SK-N-SH (cell line): ENCODE results near the gene MRPS2. TPM values are rescaled to one million over a fixed set of nuclear protein-coding genes. Genes with fewer than 3 reads are reported as not detected.
A peak's percentile ranks its signal among the peaks of the same experiment; 100 is the strongest.

Experiments used
- CTCF ChIA-PET: fragments of 300-600, 350-600 bp; formaldehyde crosslinking; extraction: SDS; loops from one replicate; lab custom pipeline; 2021; lab: Yijun Ruan, JAX
- POLR2A ChIA-PET: fragments of 350-600 bp; sonication (Branson Sonifier 250); formaldehyde crosslinking; extraction: SDS; loops from one replicate; lab custom pipeline; 2020; ENCODE audit warnings: antibody characterized with exemption, inconsistent platforms; lab: Yijun Ruan, JAX
- DNase-seq: peaks from one replicate; pipeline ENCODE4 v3.0.0; 2012
- H2AFZ ChIP-seq: fragments of 200-600 bp; sonication (generic); 2 replicates; pipeline ENCODE4 v1.8.1; 2016; ENCODE audit warnings: antibody characterized with exemption, mild to moderate bottlenecking, low read depth
- H3F3A ChIP-seq: fragments of 200-600 bp; sonication (generic); replicated peaks from 2 replicates; pipeline ENCODE3; 2016; ENCODE audit warnings: antibody characterized with exemption, mild to moderate bottlenecking; ENCODE audit not compliant: insufficient read depth
- H3K27ac ChIP-seq, 2 experiments: fragments of 200-500 bp in 1 of 2; fragments of 200-600 bp in 1 of 2; sonication (Bioruptor generic) in 1 of 2; sonication (generic), shearing (Covaris generic) in 1 of 2; 2 replicates each; pipeline versions ENCODE4 v1.5.1 to v1.6.1; 2014 to 2016; ENCODE audit warnings: low read depth in 2 of 2, inconsistent platforms in 1 of 2, low read length in 1 of 2, mild to moderate bottlenecking in 1 of 2, mixed read lengths in 1 of 2
- H3K27me3 ChIP-seq: fragments of 200-600 bp; sonication (generic), shearing (Covaris generic); 2 replicates; pipeline ENCODE4 v1.6.1; 2016; ENCODE audit warnings: mixed run types; ENCODE audit not compliant: insufficient read depth
- H3K36me3 ChIP-seq, 2 experiments: fragments of 200-500 bp in 1 of 2; fragments of 200-600 bp in 1 of 2; sonication (Bioruptor generic) in 1 of 2; sonication (generic) in 1 of 2; replicated peaks in 1 of 2; 2 replicates each; pipeline versions ENCODE3 to v1.5.1; 2014 to 2016; ENCODE audit warnings: low read length in 1 of 2, mild to moderate bottlenecking in 1 of 2; ENCODE audit not compliant: insufficient read depth in 2 of 2, control insufficient read depth in 1 of 2
- H3K4me1 ChIP-seq, 2 experiments: fragments of 200-500 bp in 1 of 2; fragments of 200-600 bp in 1 of 2; sonication (Bioruptor generic) in 1 of 2; sonication (generic), shearing (Covaris generic) in 1 of 2; 2 replicates each; pipeline versions ENCODE4 v1.5.1 to v1.6.1; 2014 to 2016; ENCODE audit warnings: low read depth in 1 of 2, low read length in 1 of 2, mixed run types in 1 of 2; ENCODE audit not compliant: insufficient read depth in 2 of 2, control insufficient read depth in 1 of 2
- H3K4me2 ChIP-seq: fragments of 200-600 bp; sonication (generic), shearing (Covaris generic); 2 replicates; pipeline ENCODE4 v1.6.1; 2017; ENCODE audit warnings: mixed run types
- H3K4me3 ChIP-seq, 2 experiments: fragments of 200-500 bp in 1 of 2; fragments of 200-600 bp in 1 of 2; sonication (Bioruptor generic) in 1 of 2; sonication (generic), shearing (Covaris generic) in 1 of 2; 2 replicates each; pipeline versions ENCODE4 v1.5.1 to v1.8.1; 2014 to 2016; ENCODE audit warnings: low read depth in 2 of 2, inconsistent platforms in 1 of 2, low read length in 1 of 2, mild to moderate bottlenecking in 1 of 2, mixed read lengths in 1 of 2, moderate library complexity in 1 of 2
- H3K79me2 ChIP-seq: fragments of 200-600 bp; sonication (generic); 2 replicates; pipeline ENCODE4 v1.8.1; 2017; ENCODE audit warnings: mild to moderate bottlenecking; ENCODE audit not compliant: insufficient read depth
- H3K9ac ChIP-seq: fragments of 200-600 bp; sonication (generic); 2 replicates; pipeline ENCODE4 v1.6.1; 2017; ENCODE audit warnings: mixed run types
- H3K9me2 ChIP-seq: fragments of 200-600 bp; sonication (generic); 2 replicates; pipeline ENCODE4 v1.6.1; 2017; ENCODE audit warnings: mixed run types
- H3K9me3 ChIP-seq: fragments of 200-600 bp; sonication (generic); 2 replicates; pipeline ENCODE4 v1.6.1; 2017; ENCODE audit warnings: mixed run types, mild to moderate bottlenecking, moderate library complexity
- H4K20me1 ChIP-seq: fragments of 200-600 bp; sonication (generic); 2 replicates; pipeline ENCODE4 v1.6.1; 2017; ENCODE audit warnings: mild to moderate bottlenecking, mixed run types; ENCODE audit not compliant: insufficient read depth
- CHD2 ChIP-seq: fragments of 150-350 bp; IDR thresholded peaks from 2 replicates; pipeline ENCODE4 v1.6.1; 2018; ENCODE audit warnings: low read length; ENCODE audit not compliant: partially characterized antibody
- EP300 ChIP-seq, 2 experiments: IDR thresholded peaks; 2 replicates each; pipeline versions ENCODE4 v1.4.0 to v1.6.1; 2012; ENCODE audit warnings: borderline replicate concordance in 1 of 2, low read depth in 1 of 2, low read length in 1 of 2
- EZH2phosphoT487 ChIP-seq: fragments of 200-600 bp; sonication (generic); IDR thresholded peaks from 2 replicates; pipeline ENCODE4 v1.6.1; 2017; ENCODE audit warnings: low read depth, mixed run types, mild to moderate bottlenecking, antibody characterized with exemption, moderate library complexity, borderline replicate concordance
- FOSL2 ChIP-seq: IDR thresholded peaks from 2 replicates; pipeline ENCODE4 v1.4.0; 2012; ENCODE audit warnings: low read depth, mild to moderate bottlenecking, moderate library complexity, borderline replicate concordance
- GATA2 ChIP-seq: sonication (generic); formaldehyde crosslinking; IDR thresholded peaks from 2 replicates; pipeline ENCODE4 v1.5.0; 2020; ENCODE audit warnings: mild to moderate bottlenecking, missing genetic modification reagents
- IRF3 ChIP-seq: fragments of 150-350 bp; IDR thresholded peaks from 2 replicates; pipeline ENCODE4 v1.6.1; 2016; ENCODE audit warnings: mild to moderate bottlenecking, low read depth, low read length
- MXI1 ChIP-seq: IDR thresholded peaks from 2 replicates; pipeline ENCODE4 v1.6.1; 2012; ENCODE audit warnings: mild to moderate bottlenecking, low read depth, low read length, improper control_type of control experiment
- NRF1 ChIP-seq: IDR thresholded peaks from 2 replicates; pipeline ENCODE4 v1.6.1; 2012; ENCODE audit warnings: low read depth, mild to moderate bottlenecking, low read length
- RAD21 ChIP-seq: IDR thresholded peaks from 2 replicates; pipeline ENCODE4 v1.6.1; 2012; ENCODE audit warnings: mild to moderate bottlenecking, low read length
- SIN3A ChIP-seq: IDR thresholded peaks from 2 replicates; pipeline ENCODE4 v1.6.1; 2012; ENCODE audit warnings: low read depth, mild to moderate bottlenecking, low read length, moderate library complexity, borderline replicate concordance
- SMC3 ChIP-seq: IDR thresholded peaks from 2 replicates; pipeline ENCODE4 v1.6.1; 2012; ENCODE audit warnings: low read depth, low read length, improper control_type of control experiment
- TCF12 ChIP-seq: IDR thresholded peaks from 2 replicates; pipeline ENCODE4 v1.4.0; 2012
- YY1 ChIP-seq: IDR thresholded peaks from 2 replicates; pipeline ENCODE4 v1.4.0; 2012; ENCODE audit warnings: low read depth, mild to moderate bottlenecking
- ZBTB33 ChIP-seq: IDR thresholded peaks from 2 replicates; pipeline ENCODE4 v1.4.0; 2012; ENCODE audit warnings: low read depth, borderline replicate concordance
- WGBS: methylation state at CpG from one replicate; pipeline ENCODE4 v1.1.6; 2017; ENCODE audit warnings: low lambda C conversion rate; 5-methylcytosine and 5-hydroxymethylcytosine counted together
- polyA plus RNA-seq, 3 experiments: library from polyadenylated mRNA; depleted of rRNA; stranded (reverse); fragments of >200 nt; gene quantifications; 2 replicates each; pipeline ENCODE4 v1.2.3, GENCODE V29; 2012

MRPS2 gene
- polyA plus RNA-seq, 1 of the 3 experiments (the other 2 are of a cell fraction) = 113 TPM

GRCh38 chr9:135468854-135469521, 31.5 kb upstream of the MRPS2 start:
- Histone ChIP-seq H3K9me2 (no peaks in the 10 kb centered on the region), H3K9ac (no peak overlapping the region), H3K36me3 (no peaks in the 10 kb centered on the region), H2AFZ (peak overlapping the region; percentile 59; the same call in 1 of the 2 replicates), H3K27ac (peak overlapping the region in 1 of 2 experiments; percentile 56; a peak in 2 of 4 replicates), H3K27me3 (no peaks in the 10 kb centered on the region), H3K4me2 (peak overlapping the region; percentile 60; the same call in 1 of the 2 replicates), H3K9me3 (no peaks in the 10 kb centered on the region), H4K20me1 (no peaks in the 10 kb centered on the region), H3K4me3 (no peak overlapping the region; a peak in 1 of 4 replicates), H3K79me2 (no peaks in the 10 kb centered on the region), H3F3A (no peaks in the 10 kb centered on the region), H3K4me1 (peaks cover 0 to 10% of the 10 kb centered on the region in 2 experiments; a peak in 1 of 4 replicates)
- WGBS = 44% methylated on average over 10 of the region's 16 CpGs
- ChIA-PET POLR2A (no interaction called here), CTCF (interaction anchor here (1.0 kb wide), 1 partner anchor 54 kb away, joined by 3 read pairs; no protein-coding TSS in a partner anchor)
- peak; percentile 57 for DNase-seq
- TF ChIP-seq SIN3A (no peak), FOSL2 (peak; percentile 4; the same call in 1 of the 2 replicates), NRF1 (no peak), GATA2 (CRISPR knock-in tag) (peak; percentile 76), SMC3 (no peak), EP300 (IDR thresholded peaks at IDR 0.05; ENCODE audit: borderline replicate concordance in 1 of 2, low read depth in 1 of 2, low read length in 1 of 2) (peak in 1 of 2 experiments; percentile 25; a peak in 1 of 4 replicates), MXI1 (no peak), TCF12 (no peak)

- Histone ChIP-seq H3K79me2 (0 out of 2 replicates have a peak, but pooled peaks cover under 1% of the 10 kb centered on the region), H3K9ac (no peak overlapping the region), H3K9me2 (no peaks in the 10 kb centered on the region), H3F3A (no peaks in the 10 kb centered on the region), H2AFZ (no peak overlapping the region), H3K9me3 (no peaks in the 10 kb centered on the region), H3K4me3 (no peak overlapping the region), H4K20me1 (no peaks in the 10 kb centered on the region), H3K27ac (no peak overlapping the region), H3K4me1 (peaks cover 0 to 10% of the 10 kb centered on the region in 2 experiments; a peak in 1 of 4 replicates), H3K36me3 (no peaks in the 10 kb centered on the region), H3K27me3 (no peaks in the 10 kb centered on the region), H3K4me2 (no peak overlapping the region)
- ChIA-PET CTCF (interaction anchor here (1.0 to 1.6 kb wide), 6 partner anchors 15 to 1301 kb away, joined by 3 to 7 read pairs (median 4); no protein-coding TSS in a partner anchor), POLR2A (interaction anchor here (0.6 kb wide), 1 partner anchor 380 kb away, joined by 3 read pairs; no protein-coding TSS in a partner anchor)
- no peak for DNase-seq
- 90% methylated on average over 20 of the region's 23 CpGs for WGBS
- TF ChIP-seq EZH2phosphoT487 = no peak
- TF ChIP-seq YY1 = no peak
- TF ChIP-seq SMC3 = no peak
- TF ChIP-seq EP300 (IDR thresholded peaks at IDR 0.05; ENCODE audit: borderline replicate concordance in 1 of 2, low read depth in 1 of 2, low read length in 1 of 2) = no peak
- TF ChIP-seq SIN3A = no peak
- no peak for TF ChIP-seq CHD2
- TF ChIP-seq RAD21 = no peak
- no peak for TF ChIP-seq ZBTB33
- TF ChIP-seq IRF3 = no peak
Observed at GRCh38 chr9:135471791-135472640, 28.5 kb upstream of the MRPS2 start.
